ENCODE measurements around the gene RBMXL3.
"Not testable (repeated sequence)": the region's sequence is repeated elsewhere in the genome, so short reads cannot be mapped to it uniquely, and the experiment has no call there.

DNA sequence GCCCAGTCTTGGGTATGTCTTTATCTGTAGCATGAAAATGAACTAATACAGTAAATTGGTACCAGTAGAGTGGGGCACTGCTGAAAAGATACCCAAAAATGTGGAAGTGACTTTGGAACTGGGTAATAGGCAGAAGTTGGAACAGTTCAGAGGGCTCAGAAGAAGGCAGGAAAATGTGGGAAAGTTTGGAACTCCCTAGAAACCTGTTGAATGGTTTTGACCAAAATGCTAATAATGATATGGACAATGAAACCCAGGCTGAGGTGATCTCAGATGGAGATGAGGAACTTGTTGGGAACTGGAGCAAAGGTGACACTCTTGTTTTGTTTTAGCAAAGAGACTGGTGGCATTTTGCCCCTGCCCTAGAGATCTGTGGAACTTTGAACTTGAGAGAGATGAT, 20.3 kb downstream of the RBMXL3 start:
- TF ChIP-seq, protein P1, sequence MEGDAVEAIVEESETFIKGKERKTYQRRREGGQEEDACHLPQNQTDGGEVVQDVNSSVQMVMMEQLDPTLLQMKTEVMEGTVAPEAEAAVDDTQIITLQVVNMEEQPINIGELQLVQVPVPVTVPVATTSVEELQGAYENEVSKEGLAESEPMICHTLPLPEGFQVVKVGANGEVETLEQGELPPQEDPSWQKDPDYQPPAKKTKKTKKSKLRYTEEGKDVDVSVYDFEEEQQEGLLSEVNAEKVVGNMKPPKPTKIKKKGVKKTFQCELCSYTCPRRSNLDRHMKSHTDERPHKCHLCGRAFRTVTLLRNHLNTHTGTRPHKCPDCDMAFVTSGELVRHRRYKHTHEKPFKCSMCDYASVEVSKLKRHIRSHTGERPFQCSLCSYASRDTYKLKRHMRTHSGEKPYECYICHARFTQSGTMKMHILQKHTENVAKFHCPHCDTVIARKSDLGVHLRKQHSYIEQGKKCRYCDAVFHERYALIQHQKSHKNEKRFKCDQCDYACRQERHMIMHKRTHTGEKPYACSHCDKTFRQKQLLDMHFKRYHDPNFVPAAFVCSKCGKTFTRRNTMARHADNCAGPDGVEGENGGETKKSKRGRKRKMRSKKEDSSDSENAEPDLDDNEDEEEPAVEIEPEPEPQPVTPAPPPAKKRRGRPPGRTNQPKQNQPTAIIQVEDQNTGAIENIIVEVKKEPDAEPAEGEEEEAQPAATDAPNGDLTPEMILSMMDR (IDR thresholded peaks at IDR 0.05; ENCODE audit: insufficient read depth, low read length, poor library complexity, severe bottlenecking) = not testable (repeated sequence)
- TF ChIP-seq EZH2phosphoT487 (conservative IDR thresholded peaks at IDR 0.05; ENCODE audit: low read length) = not testable (repeated sequence)
